Measurements from ENCODE around the gene BTN3A1. TPM values are rescaled to one million over a fixed set of nuclear protein-coding genes. Genes with fewer than 3 reads are reported as not detected.

Gene BTN3A1
- total RNA-seq, 1 experiment from 2014 or later = 9.0 TPM

- Histone ChIP-seq H3K4me1 (ENCODE audit: control insufficient read depth in 1 of 2, insufficient read depth in 2 of 2, low read length in 2 of 2) (peaks cover 6 to 10% of the 10 kb centered on the region in 2 experiments; a peak in 2 of 4 replicates), H3K4me2 (ENCODE audit: low read length) (no peak overlapping the region), H3K4me3 (replicated peaks in 1 of 2; ENCODE audit: low read depth in 1 of 2, low read length in 2 of 2) (no peak overlapping the region), H3K9me2 (ENCODE audit: insufficient read depth) (no peaks in the 10 kb centered on the region), H3K79me2 (ENCODE audit: insufficient read depth, low read length) (no peaks in the 10 kb centered on the region), H3K27me3 (ENCODE audit: insufficient read depth, low read length) (no peaks in the 10 kb centered on the region), H3K36me3 (ENCODE audit: control insufficient read depth in 1 of 2, insufficient read depth in 2 of 2, low read length in 2 of 2) (no peaks in the 10 kb centered on the region), H2AFZ (ENCODE audit: low read depth, low read length, poor library complexity, severe bottlenecking) (no peak overlapping the region), H3K9me3 (ENCODE audit: control insufficient read depth in 1 of 2, insufficient read depth in 1 of 2, low read depth in 1 of 2, low read length in 2 of 2) (no peaks in the 10 kb centered on the region), H3K9ac (ENCODE audit: low read length) (no peak overlapping the region), H3K27ac (ENCODE audit: low read depth, low read length) (no peak overlapping the region), H4K20me1 (ENCODE audit: insufficient read depth) (no peaks in the 10 kb centered on the region)
- ChIA-PET RAD21 (ENCODE audit: low non-redundant PET in 1 of 2, low total read pairs in 2 of 2, uncharacterized antibody in 2 of 2, unreplicated experiment in 2 of 2) (no interaction called here), CTCF (no interaction called here), POLR2A (no interaction called here)
- intact Hi-C loops (cut with micrococcal nuclease) = no loop called here
- DNase-seq (ENCODE audit: low read depth, low spot score) (no peak), ATAC-seq (no peak)
- no TSS peak for BruUV-seq (replicated peaks)
- TF ChIP-seq CTCF (IDR thresholded peaks at IDR 0.05 in 2 of 3, conservative IDR thresholded peaks at IDR 0.05 in 1 of 3; ENCODE audit: borderline replicate concordance in 1 of 3, insufficient read depth in 1 of 3, low read depth in 2 of 3, low read length in 2 of 3) (no peak), ZFX (IDR thresholded peaks at IDR 0.05) (no peak), REST (IDR thresholded peaks at IDR 0.05; ENCODE audit: low read depth) (no peak), SRF (IDR thresholded peaks at IDR 0.05; ENCODE audit: low read depth) (no peak), FOSL1 (IDR thresholded peaks at IDR 0.05; ENCODE audit: low read depth) (no peak), EZH2phosphoT487 (IDR thresholded peaks at IDR 0.05; ENCODE audit: borderline replicate concordance) (no peak), SIN3A (IDR thresholded peaks at IDR 0.05; ENCODE audit: low read depth) (no peak), JUND (IDR thresholded peaks at IDR 0.05) (no peak)
Observed at GRCh38 chr6:26404546-26404945, 2.5 kb downstream of the BTN3A1 start.
